Ishikawa (cell line): ENCODE results near the gene CNN3.

Source experiments
- CEBPB ChIP-seq: IDR thresholded peaks from 2 replicates; pipeline ENCODE4 v1.6.1; 2012
- CREB1 ChIP-seq: IDR thresholded peaks from 2 replicates; pipeline ENCODE4 v1.6.1; 2012; ENCODE audit warnings: low read depth
- EGR1 ChIP-seq: IDR thresholded peaks from 2 replicates; pipeline ENCODE4 v1.6.1; 2012
- EP300 ChIP-seq: IDR thresholded peaks from 2 replicates; pipeline ENCODE4 v1.6.1; 2012; ENCODE audit warnings: borderline replicate concordance
- FOXM1 ChIP-seq: IDR thresholded peaks from 2 replicates; pipeline ENCODE4 v1.6.1; 2012; ENCODE audit warnings: low read depth, borderline replicate concordance
- MAX ChIP-seq: IDR thresholded peaks from 2 replicates; pipeline ENCODE4 v1.6.1; 2012
- RAD21 ChIP-seq: IDR thresholded peaks from 2 replicates; pipeline ENCODE4 v1.6.1; 2012; ENCODE audit warnings: low read depth
- REST ChIP-seq: IDR thresholded peaks from 2 replicates; pipeline ENCODE4 v1.6.1; 2012; ENCODE audit warnings: low read depth, mild to moderate bottlenecking
- TAF1 ChIP-seq: IDR thresholded peaks from 2 replicates; pipeline ENCODE4 v1.6.1; 2012; ENCODE audit warnings: low read depth, mild to moderate bottlenecking
- TCF12 ChIP-seq: IDR thresholded peaks from 2 replicates; pipeline ENCODE4 v1.6.1; 2012; ENCODE audit warnings: low read depth
- TEAD4 ChIP-seq: IDR thresholded peaks from 2 replicates; pipeline ENCODE4 v1.6.1; 2012
- USF1 ChIP-seq: IDR thresholded peaks from 2 replicates; pipeline ENCODE4 v1.6.1; 2012
- YY1 ChIP-seq: IDR thresholded peaks from 2 replicates; pipeline ENCODE4 v1.6.1; 2012; ENCODE audit warnings: low read depth
- ZBTB7A ChIP-seq: IDR thresholded peaks from 2 replicates; pipeline ENCODE4 v1.6.1; 2012; ENCODE audit warnings: low read depth

GRCh38 chr1:94921977-94922376 is 4.9 kb downstream of the CNN3 start:
- TF ChIP-seq ZBTB7A, result no peak
- no peak for TF ChIP-seq EP300
- TF ChIP-seq USF1, result no peak
- no peak for TF ChIP-seq MAX
- no peak for TF ChIP-seq CREB1
- no peak for TF ChIP-seq CEBPB
- no peak for TF ChIP-seq RAD21
- TF ChIP-seq REST, result no peak
- no peak for TF ChIP-seq YY1
- TF ChIP-seq FOXM1, result no peak
- no peak for TF ChIP-seq EGR1
- no peak for TF ChIP-seq TCF12
- TF ChIP-seq TEAD4, result no peak
- no peak for TF ChIP-seq TAF1
